ENCODE data around the gene ATXN3. TPM values are rescaled to one million over a fixed set of nuclear protein-coding genes. Genes with fewer than 3 reads are reported as not detected.
A peak's percentile ranks its signal among the peaks of the same experiment; 100 is the strongest.

Gene ATXN3
- polyA plus RNA-seq, 1 experiment, result 8.6 TPM

GRCh38 chr14:92041203-92041602 lies 65.2 kb downstream of the ATXN3 start:
- Histone ChIP-seq H3K36me3 (ENCODE audit: control insufficient read depth, insufficient read depth, low read length) (no peaks in the 10 kb centered on the region; the same call in 1 of the 2 replicates), H3K4me3 (ENCODE audit: low read depth, low read length) (no peak overlapping the region), H3K27me3 (ENCODE audit: control insufficient read depth, insufficient read depth, low read length) (no peaks in the 10 kb centered on the region)
- no peak for DNase-seq (ENCODE audit: low read depth)
- CTCF ChIA-PET, result no interaction called here
- no peak for TF ChIP-seq CTCF (IDR thresholded peaks at IDR 0.05; ENCODE audit: insufficient read depth, low read depth, low read length)
- POLR2A ChIA-PET, result no interaction called here

GRCh38 chr14:92040431-92041051 lies 65.8 kb downstream of the ATXN3 start:
- no peak for TF ChIP-seq CTCF (IDR thresholded peaks at IDR 0.05; ENCODE audit: insufficient read depth, low read depth, low read length)
- H3K27me3 ChIP-seq (ENCODE audit: control insufficient read depth, insufficient read depth, low read length), result no peaks in the 10 kb centered on the region
- no peaks in the 10 kb centered on the region; the same call in 1 of the 2 replicates for H3K36me3 ChIP-seq (ENCODE audit: control insufficient read depth, insufficient read depth, low read length)
- DNase-seq (ENCODE audit: low read depth), result no peak
- CTCF ChIA-PET, result interaction anchor here (0.7 to 1.5 kb wide), 2 partner anchors 66 to 294 kb away, joined by 3 to 6 read pairs; partner anchors contain the start of gene ATXN3
- H3K4me3 ChIP-seq (ENCODE audit: low read depth, low read length), result peak overlapping the region; percentile 75
- POLR2A ChIA-PET, result interaction anchor here (0.5 to 1.6 kb wide), 5 partner anchors 34 to 1154 kb away, joined by 3 to 13 read pairs (median 6); partner anchors contain the start of gene ATXN3

- POLR2A ChIA-PET, result interaction anchor here (0.5 to 1.6 kb wide), 4 partner anchors 35 to 1155 kb away, joined by 3 to 13 read pairs (median 6); partner anchors contain the start of gene ATXN3
- H3K4me3 ChIP-seq (ENCODE audit: low read depth, low read length), result peak within 1 kb of the TSS; percentile 75
- no peak for TF ChIP-seq CTCF (IDR thresholded peaks at IDR 0.05; ENCODE audit: insufficient read depth, low read depth, low read length)
- H3K36me3 ChIP-seq (ENCODE audit: control insufficient read depth, insufficient read depth, low read length), result no peaks in the 10 kb centered on the region; the same call in 1 of the 2 replicates
- H3K27me3 ChIP-seq (ENCODE audit: control insufficient read depth, insufficient read depth, low read length), result no peaks in the 10 kb centered on the region
- CTCF ChIA-PET, result interaction anchor here (0.6 to 1.5 kb wide), 3 partner anchors 38 to 295 kb away, joined by 3 to 6 read pairs (median 3); partner anchors contain the start of gene ATXN3
- peak; percentile 58 for DNase-seq (ENCODE audit: low read depth)
These were observed 66.5 kb downstream of the ATXN3 start, which contains the start of gene TRIP11 for GRCh38 chr14:92039719-92040430. TRIP11 (minus strand) TSS chr14:92040059; CDS start chr14:92039685, 374 bp downstream.

- Histone ChIP-seq H3K27me3 (ENCODE audit: control insufficient read depth, insufficient read depth, low read length) (no peaks in the 10 kb centered on the region), H3K4me3 (ENCODE audit: low read depth, low read length) (peak overlapping the region; percentile 75), H3K36me3 (ENCODE audit: control insufficient read depth, insufficient read depth, low read length) (no peaks in the 10 kb centered on the region; the same call in 1 of the 2 replicates)
- ChIA-PET CTCF (interaction anchor here (0.6 to 1.5 kb wide), 2 partner anchors 37 to 67 kb away, joined by 3 to 6 read pairs; partner anchors contain the start of gene ATXN3), POLR2A (interaction anchor here (0.5 to 1.6 kb wide), 2 partner anchors 23 to 67 kb away, joined by 3 to 13 read pairs; partner anchors contain the start of gene ATXN3)
- peak; percentile 18 for DNase-seq (ENCODE audit: low read depth)
- TF ChIP-seq CTCF (IDR thresholded peaks at IDR 0.05; ENCODE audit: insufficient read depth, low read depth, low read length), result no peak
These were observed 67.2 kb downstream of the ATXN3 start for GRCh38 chr14:92039063-92039718.

All from BJ (cell line).